Adrenal gland (tissue), 12 donors: ENCODE results near the gene NAALADL2. TPM values are rescaled to one million over a fixed set of nuclear protein-coding genes. Genes with fewer than 3 reads are reported as not detected.

Experiments used
- DNase-seq, 7 donors: peaks; one replicate each; pipeline ENCODE4 v3.0.0-alpha.2; 2019 to 2020
- H3K27ac ChIP-seq, 5 donors: fragments of 200-600 bp; sonication (generic) in 4 of 5; 1 replicate in 3 of 5; 2 replicates in 2 of 5; pipeline versions ENCODE4 v1.5.1 to v1.8.0; 2016 to 2020; ENCODE audit warnings: mild to moderate bottlenecking in 1 of 5
- H3K27me3 ChIP-seq: fragments of 200-600 bp; 2 replicates; pipeline ENCODE4 v1.8.0; 2021
- H3K36me3 ChIP-seq, 2 donors: fragments of 200-600 bp; replicated peaks in 1 of 2; 1 replicate in 1 of 2; 2 replicates in 1 of 2; pipeline versions ENCODE4 v1.5.1 to v1.8.0; 2018 to 2022
- H3K4me1 ChIP-seq, 2 donors: fragments of 200-600 bp; replicated peaks in 1 of 2; 1 replicate in 1 of 2; 2 replicates in 1 of 2; pipeline versions ENCODE4 v1.5.1 to v1.8.0; 2018 to 2021
- H3K4me3 ChIP-seq, 4 donors: fragments of 200-600 bp; sonication (generic) in 3 of 4; one replicate each; pipeline ENCODE4 v1.5.1; 2016 to 2018
- H3K9me3 ChIP-seq, 3 donors: fragments of 200-600 bp; sonication (generic) in 1 of 3; replicated peaks in 1 of 3; 1 replicate in 2 of 3; 2 replicates in 1 of 3; pipeline versions ENCODE4 v1.5.1 to v1.8.0; 2016 to 2021
- CTCF ChIP-seq, 6 experiments: fragments of 450-650 bp in 4 of 6; fragments of 200-600 bp in 2 of 6; sonication (generic) in 1 of 6; IDR thresholded peaks; 1 replicate in 5 of 6; 2 replicates in 1 of 6; pipeline versions ENCODE4 v1.5.1 to v1.8.0; 2016 to 2021; ENCODE audit warnings: antibody characterized with exemption in 6 of 6, mild to moderate bottlenecking in 2 of 6, moderate library complexity in 1 of 6
- POLR2A ChIP-seq, 2 donors: fragments of 450-650 bp; IDR thresholded peaks; one replicate each; pipeline ENCODE4 v1.6.1; 2017; ENCODE audit warnings: antibody characterized with exemption in 2 of 2, mild to moderate bottlenecking in 2 of 2, moderate library complexity in 1 of 2
- WGBS, 4 donors: extraction: QIAGEN DNeasy Blood & Tissue Kit in 2 of 4; methylation state at CpG; one replicate each; pipeline versions ENCODE4 v1.1.5 to v1.1.7; 2013 to 2017; 5-methylcytosine and 5-hydroxymethylcytosine counted together
- intact Hi-C, 2 donors: fragments of 100-400 bp; cut with DNase I; formaldehyde crosslinking; loops; one replicate each; pipeline versions ENCODE4 v1.14.1 to v1.15.0; 2022 to 2023
- polyA plus RNA-seq, 3 donors: library from polyadenylated mRNA; stranded (reverse); fragments of 200-250 nt in 2 of 3; fragments of 350-450 nt in 1 of 3; fragmentation: Illumina TruSeq in 1 of 3; extraction: RNeasy Lipid Tissue Mini Kit (QIAGEN cat#74804) in 1 of 3; gene quantifications; one replicate each; pipeline ENCODE4 v1.2.3, GENCODE V29; 2013 to 2014
- total RNA-seq, 9 donors: library from RNA; depleted of rRNA in 4 of 9; stranded (reverse); fragments of >200 nt in 4 of 9; fragments of 120-200 nt in 1 of 9; fragmentation: NEBNext Ultra II Directional in 1 of 9; extraction: Animal tissue kit (Norgen Biotek cat#: 25700) in 1 of 9; gene quantifications; one replicate each; pipeline versions ENCODE4 v1.1.0 to v1.2.4, GENCODE V29; 2013 to 2023
- donor health status: healthy with polysubstance abuse.
- donor health status: Bipolar disorder and iron deficiency.
- donor health status: DM: yes; HTN: yes; CAD: no.
- donor health status: DM: no; HTN: no; CAD: no.
- donor health status: DM: no; HTN: no; CAD: no.
- donor health status: DM: yes; HTN: yes; CAD: no.

Gene NAALADL2
- total and polyA plus RNA-seq, 12 donors: 0.24 to 7.8 (median 4.8) TPM

- H3K27ac ChIP-seq: no peak overlapping the region
- H3K36me3 ChIP-seq: no peaks in the 10 kb centered on the region
- H3K4me3 ChIP-seq: no peak overlapping the region
- no peak for DNase-seq
- no peaks in the 10 kb centered on the region for H3K27me3 ChIP-seq
- no peaks in the 10 kb centered on the region for H3K9me3 ChIP-seq
- no peaks in the 10 kb centered on the region for H3K4me1 ChIP-seq
- no peak for TF ChIP-seq POLR2A (IDR thresholded peaks at IDR 0.05)
- no peak for TF ChIP-seq CTCF (IDR thresholded peaks at IDR 0.05)
- 25 to 81% (median 67%) methylated on average over 1 of the region's 1 CpG for WGBS, 4 donors
- intact Hi-C loops: no loop called here
Measured at GRCh38 chr3:174844746-174845145, 14.4 kb upstream of the NAALADL2 start.

DNA sequence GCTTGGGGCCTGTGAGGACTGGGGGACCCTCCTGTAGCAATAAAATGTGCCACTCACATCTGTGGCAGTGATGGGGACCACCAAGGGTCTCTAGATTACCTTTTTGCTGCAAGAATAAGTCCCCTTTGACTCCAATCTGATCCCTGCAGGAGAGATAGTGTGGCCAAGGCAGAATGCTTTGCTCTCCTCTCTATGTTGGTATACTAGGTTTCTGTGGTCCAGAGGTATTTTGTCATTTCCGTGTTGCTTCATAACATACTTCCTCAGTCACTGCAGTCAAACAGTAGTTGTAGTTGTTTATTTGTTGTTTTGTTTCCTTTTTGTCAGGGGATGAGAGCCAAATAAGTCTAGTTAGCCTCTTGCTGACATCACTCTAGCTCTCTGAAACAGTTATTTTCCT, 13.1 kb upstream of the NAALADL2 start:
- Histone ChIP-seq H3K4me3 (no peak overlapping the region), H3K4me1 (no peaks in the 10 kb centered on the region), H3K9me3 (peaks cover 0 to 6% (median 0%) of the 10 kb centered on the region in 3 donors), H3K27ac (no peak overlapping the region), H3K36me3 (no peaks in the 10 kb centered on the region), H3K27me3 (no peaks in the 10 kb centered on the region)
- intact Hi-C loops: no loop called here
- TF ChIP-seq POLR2A (IDR thresholded peaks at IDR 0.05) (no peak), CTCF (IDR thresholded peaks at IDR 0.05) (no peak)
- no peak for DNase-seq
- WGBS, 4 donors: 80 to 90% (median 81%) methylated on average over 1 of the region's 1 CpG

GRCh38 chr3:174854987-174855386, 4.1 kb upstream of the NAALADL2 start:
- intact Hi-C loops: no loop called here
- no peaks in the 10 kb centered on the region for H3K36me3 ChIP-seq
- no peak overlapping the region for H3K27ac ChIP-seq
- no peak for DNase-seq
- H3K27me3 ChIP-seq: no peaks in the 10 kb centered on the region
- 90 to 94% (median 93%) methylated on average over 6 to 7 of the region's 7 CpGs for WGBS, 4 donors
- TF ChIP-seq CTCF (IDR thresholded peaks at IDR 0.05) (no peak), POLR2A (IDR thresholded peaks at IDR 0.05) (no peak)
- no peaks in the 10 kb centered on the region for H3K4me1 ChIP-seq
- peaks cover 0 to 9% (median 0%) of the 10 kb centered on the region in 3 donors for H3K9me3 ChIP-seq
- H3K4me3 ChIP-seq: no peak overlapping the region

GRCh38 chr3:174857301-174857700, 1.8 kb upstream of the NAALADL2 start:
- Histone ChIP-seq H3K4me1 (no peaks in the 10 kb centered on the region), H3K4me3 (no peak overlapping the region), H3K36me3 (no peaks in the 10 kb centered on the region), H3K9me3 (no peaks in the 10 kb centered on the region), H3K27me3 (no peaks in the 10 kb centered on the region), H3K27ac (no peak overlapping the region)
- 29 to 80% (median 65%) methylated on average over 3 of the region's 3 CpGs for WGBS, 4 donors
- TF ChIP-seq CTCF (IDR thresholded peaks at IDR 0.05): no peak
- no peak for TF ChIP-seq POLR2A (IDR thresholded peaks at IDR 0.05)
- DNase-seq: no peak
- intact Hi-C loops: no loop called here
